HepG2 (cell line): ENCODE measurements around the gene STAB2. TPM values are rescaled to one million over a fixed set of nuclear protein-coding genes. Genes with fewer than 3 reads are reported as not detected.

ENCODE experiments used
- ATAC-seq: fragments of 200-7000 bp; cut with Tn5 transposase; 3 replicates; pipeline ENCODE4 v1.9.1; 2020; ENCODE audit warnings: mild to moderate bottlenecking, moderate library complexity
- BruUV-seq: library from RNA; stranded (reverse); fragments of 400-500 nt; replicated peaks from 2 replicates; lab custom pipeline; 2021; lab: Mats Ljungman, UMichigan
- CTCF ChIA-PET: fragments of 300-600 bp; formaldehyde crosslinking; extraction: SDS; loops from one replicate; lab custom pipeline; 2021; ENCODE audit warnings: low total read pairs, inconsistent platforms, low intra/inter-chr PET ratio; lab: Yijun Ruan, JAX
- POLR2A ChIA-PET: fragments of 350-600 bp; sonication (Branson Sonifier 250); formaldehyde crosslinking; loops from one replicate; lab custom pipeline; 2020; ENCODE audit warnings: antibody characterized with exemption, inconsistent platforms; lab: Yijun Ruan, JAX
- DNase-seq: peaks from one replicate; pipeline ENCODE4 v3.0.0-alpha.2; 2015; ENCODE audit warnings: low spot score
- FAIRE-seq: peaks from 3 replicates; lab custom pipeline; 2011; peaks lifted over from hg19 to GRCh38; lab: Jason Lieb, UNC
- H2AFZ ChIP-seq: one replicate; pipeline ENCODE4 v1.6.1; 2011; ENCODE audit warnings: low read length, inconsistent platforms
- H3K27ac ChIP-seq: fragments of 300-600 bp; 3 replicates; pipeline ENCODE4 v1.8.0; 2011; ENCODE audit warnings: mixed run types, mild to moderate bottlenecking, mixed read lengths, low read length, inconsistent platforms; ENCODE audit not compliant: insufficient read depth; ENCODE audit errors: extremely low read length
- H3K27me3 ChIP-seq, 2 experiments: fragments of 200-600 bp in 1 of 2; 2 replicates in 1 of 2; 3 replicates in 1 of 2; pipeline versions ENCODE4 v1.6.0 to v1.8.0; 2011; ENCODE audit warnings: low read length in 2 of 2, mild to moderate bottlenecking in 2 of 2, moderate library complexity in 2 of 2, inconsistent platforms in 1 of 2; ENCODE audit not compliant: insufficient read depth in 2 of 2, control insufficient read depth in 1 of 2
- H3K36me3 ChIP-seq, 2 experiments: fragments of 200-600 bp in 1 of 2; replicated peaks in 1 of 2; 2 replicates in 1 of 2; 3 replicates in 1 of 2; pipeline versions ENCODE4 v1.5.1 to v1.8.0; 2011; ENCODE audit warnings: low read length in 2 of 2, inconsistent platforms in 1 of 2; ENCODE audit not compliant: insufficient read depth in 2 of 2, control insufficient read depth in 1 of 2
- H3K4me1 ChIP-seq: 2 replicates; pipeline ENCODE4 v1.5.1; 2012; ENCODE audit warnings: low read length, inconsistent platforms; ENCODE audit not compliant: insufficient read depth
- H3K4me2 ChIP-seq: 2 replicates; pipeline ENCODE4 v1.6.0; 2011; ENCODE audit warnings: low read depth, low read length, inconsistent platforms
- H3K4me3 ChIP-seq, 3 experiments: fragments of 200-600 bp in 1 of 3; sonication (generic), shearing (Covaris generic) in 1 of 3; replicated peaks in 1 of 3; 2 replicates each; pipeline ENCODE4 v1.5.1; 2011 to 2016; ENCODE audit warnings: low read length in 3 of 3, inconsistent platforms in 2 of 3, low read depth in 2 of 3, mild to moderate bottlenecking in 2 of 3, control low read depth in 1 of 3, mixed read lengths in 1 of 3; ENCODE audit not compliant: insufficient read depth in 1 of 3
- H3K79me2 ChIP-seq: one replicate; pipeline ENCODE4 v1.6.1; 2011; ENCODE audit warnings: low read length, inconsistent platforms; ENCODE audit not compliant: insufficient read depth
- H3K9ac ChIP-seq: 2 replicates; pipeline ENCODE4 v1.6.0; 2011; ENCODE audit warnings: mild to moderate bottlenecking, low read depth, low read length, inconsistent platforms; ENCODE audit not compliant: insufficient read depth
- H3K9me3 ChIP-seq: 2 replicates; pipeline ENCODE4 v1.5.1; 2012; ENCODE audit warnings: mild to moderate bottlenecking, low read length
- H4K20me1 ChIP-seq: 2 replicates; pipeline ENCODE4 v1.6.0; 2011; ENCODE audit warnings: inconsistent platforms, mild to moderate bottlenecking, low read length, moderate library complexity; ENCODE audit not compliant: insufficient read depth
- HES4 ChIP-seq: sonication (generic); formaldehyde crosslinking; IDR thresholded peaks from 2 replicates; pipeline ENCODE4 v1.9.0; 2021; ENCODE audit warnings: mild to moderate bottlenecking, missing genetic modification reagents, borderline replicate concordance
- HNRNPL ChIP-seq: fragments of 200-400 bp; formaldehyde crosslinking; IDR thresholded peaks from 2 replicates; pipeline ENCODE4 v1.6.1; 2017; ENCODE audit warnings: mild to moderate bottlenecking, low read depth, low read length
- HNRNPLL ChIP-seq: fragments of 200-400 bp; formaldehyde crosslinking; IDR thresholded peaks from 2 replicates; pipeline ENCODE4 v1.6.1; 2017; ENCODE audit warnings: mild to moderate bottlenecking, low read depth, low read length; ENCODE audit not compliant: poor library complexity, severe bottlenecking
- PHF21A ChIP-seq: sonication (generic); formaldehyde crosslinking; IDR thresholded peaks from 2 replicates; pipeline ENCODE4 v1.5.0; 2020; ENCODE audit warnings: mild to moderate bottlenecking, missing genetic modification reagents
- REPIN1 ChIP-seq: sonication (generic); formaldehyde crosslinking; IDR thresholded peaks from 2 replicates; pipeline ENCODE4 v1.8.0; 2022; ENCODE audit warnings: missing genetic modification reagents, low read depth, mild to moderate bottlenecking, borderline replicate concordance
- SIX1 ChIP-seq: sonication (generic); formaldehyde crosslinking; IDR thresholded peaks from 2 replicates; pipeline ENCODE4 v1.4.0; 2020; ENCODE audit warnings: missing genetic modification reagents, borderline replicate concordance
- SMARCE1 ChIP-seq: fragments of 450-650 bp; IDR thresholded peaks from 2 replicates; pipeline ENCODE4 v1.6.1; 2017; ENCODE audit warnings: borderline replicate concordance
- SMC3 ChIP-seq: IDR thresholded peaks from 2 replicates; pipeline ENCODE4 v1.6.1; 2011; ENCODE audit warnings: low read length, improper control_type of control experiment
- TARDBP ChIP-seq: sonication (generic); formaldehyde crosslinking; IDR thresholded peaks from 2 replicates; pipeline ENCODE4 v1.8.0; 2022; ENCODE audit warnings: mild to moderate bottlenecking, missing genetic modification reagents
- TEAD3 ChIP-seq: optimal IDR thresholded peaks from 2 replicates; pipeline ENCODE3; 2016; ENCODE audit warnings: borderline replicate concordance
- ZNF264 ChIP-seq: sonication (generic); formaldehyde crosslinking; IDR thresholded peaks from 2 replicates; pipeline ENCODE4 v1.4.0; 2020; ENCODE audit warnings: missing genetic modification reagents
- ZNF543 ChIP-seq: sonication (generic); formaldehyde crosslinking; IDR thresholded peaks from 2 replicates; pipeline ENCODE4 v1.4.0; 2020; ENCODE audit warnings: mild to moderate bottlenecking, missing genetic modification reagents
- WGBS: methylation state at CpG from one replicate; pipeline ENCODE4 v1.1.6; 2017; ENCODE audit warnings: low lambda C conversion rate; 5-methylcytosine and 5-hydroxymethylcytosine counted together
- in situ Hi-C: cut with HindIII; loops from 2 replicates; pipeline ENCODE4 v1.10.0; 2017; ENCODE audit warnings: low pct_unique_long_range_greater_than_20kb; ENCODE audit not compliant: extremely low pct_ligation_motif_present
- intact Hi-C: fragments of 100-400 bp; cut with micrococcal nuclease; formaldehyde crosslinking; loops from one replicate; pipeline ENCODE4 v1.10.0; 2022; ENCODE audit not compliant: unreplicated experiment
- polyA plus RNA-seq, 8 experiments: library from polyadenylated mRNA; depleted of rRNA in 3 of 8; stranded (reverse) in 7 of 8; unstranded in 1 of 8; fragments of >200 nt; fragmentation: Illumina TruSeq in 4 of 8; extraction: Trizol in 4 of 8; gene quantifications; 2 replicates each; pipeline versions ENCODE4 v1.2.1 to v1.2.3, GENCODE V29; 2011 to 2016; ENCODE audit warnings: low read depth in 4 of 8, missing spikeins in 1 of 8, mixed read lengths in 1 of 8; ENCODE audit not compliant: insufficient read depth in 1 of 8
- total RNA-seq, 5 experiments: library from RNA; depleted of rRNA; stranded (reverse); fragments of >200 nt; fragmentation: Illumina TruSeq; extraction: Trizol; gene quantifications; 2 replicates each; pipeline ENCODE4 v1.2.3, GENCODE V29; 2016; ENCODE audit warnings: low read depth in 1 of 5
- TF ChIP-seq, protein P1 (sequence below): sonication (generic); formaldehyde crosslinking; IDR thresholded peaks from 2 replicates; pipeline ENCODE4 v1.8.1; 2023; ENCODE audit warnings: mild to moderate bottlenecking, moderate library complexity, missing genetic modification reagents
- TF ChIP-seq, protein P2 (sequence below): IDR thresholded peaks from 2 replicates; pipeline ENCODE4 v1.6.1; 2016; ENCODE audit warnings: missing compliant biosample characterization, missing genetic modification reagents, borderline replicate concordance
- TF ChIP-seq, protein P3 (sequence below): sonication (generic); formaldehyde crosslinking; IDR thresholded peaks from 2 replicates; pipeline ENCODE4 v1.8.1; 2023; ENCODE audit warnings: missing genetic modification reagents, inconsistent platforms, borderline replicate concordance

STAB2 gene
- total and polyA plus RNA-seq, 2 of the 13 experiments (the other 11 are each of a cell fraction or from before 2014, with no cell fraction given): not detected

GRCh38 chr12:103571286-103571685, 15.8 kb upstream of the STAB2 start:
- ChIA-PET CTCF (no interaction called here), POLR2A (no interaction called here)
- H3K79me2 ChIP-seq: no peaks in the 10 kb centered on the region
- H3K36me3 ChIP-seq: no peaks in the 10 kb centered on the region
- no peaks in the 10 kb centered on the region for H4K20me1 ChIP-seq
- H3K27ac ChIP-seq: no peak overlapping the region
- FAIRE-seq (no peak), DNase-seq (peak; percentile 16), ATAC-seq (peak; percentile 88)
- no peaks in the 10 kb centered on the region for H3K4me1 ChIP-seq
- no peak overlapping the region for H3K9ac ChIP-seq
- no peak for TF ChIP-seq ZNF543 (CRISPR knock-in tag)
- no peak for TF ChIP-seq TARDBP (CRISPR knock-in tag)
- TF ChIP-seq HES4: no peak
- no peak for TF ChIP-seq REPIN1 (CRISPR knock-in tag)
- no peak for TF ChIP-seq PHF21A (CRISPR knock-in tag)
- TF ChIP-seq TEAD3 (CRISPR knock-in tag): peak; percentile 49
- TF ChIP-seq SMARCE1: no peak
- TF ChIP-seq, protein P1, sequence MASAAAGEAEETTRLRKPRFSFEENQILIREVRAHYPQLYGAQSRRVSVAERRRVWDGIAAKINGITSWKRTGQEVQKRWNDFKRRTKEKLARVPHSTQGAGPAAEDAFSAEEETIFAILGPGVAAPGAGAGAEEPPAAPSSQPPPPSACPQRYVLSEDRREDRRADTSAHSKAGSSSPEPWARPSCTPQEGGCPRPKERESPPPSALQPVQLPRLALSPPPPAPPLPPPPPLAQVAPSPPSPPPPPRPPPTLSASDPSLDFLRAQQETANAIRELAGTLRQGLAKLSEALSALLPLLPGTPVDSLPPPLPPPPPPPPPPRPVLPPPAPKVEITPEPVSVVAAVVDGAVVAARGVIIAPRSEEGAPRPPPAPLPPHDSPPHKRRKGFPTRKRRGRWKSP (CRISPR knock-in tag): 0 out of 2 replicates have a peak, but pooled peaks have one; percentile 34
- TF ChIP-seq SIX1 (CRISPR knock-in tag): no peak
- TF ChIP-seq ZNF264 (CRISPR knock-in tag): no peak
- peak; percentile 19 for TF ChIP-seq HNRNPLL
- TF ChIP-seq, protein P2, sequence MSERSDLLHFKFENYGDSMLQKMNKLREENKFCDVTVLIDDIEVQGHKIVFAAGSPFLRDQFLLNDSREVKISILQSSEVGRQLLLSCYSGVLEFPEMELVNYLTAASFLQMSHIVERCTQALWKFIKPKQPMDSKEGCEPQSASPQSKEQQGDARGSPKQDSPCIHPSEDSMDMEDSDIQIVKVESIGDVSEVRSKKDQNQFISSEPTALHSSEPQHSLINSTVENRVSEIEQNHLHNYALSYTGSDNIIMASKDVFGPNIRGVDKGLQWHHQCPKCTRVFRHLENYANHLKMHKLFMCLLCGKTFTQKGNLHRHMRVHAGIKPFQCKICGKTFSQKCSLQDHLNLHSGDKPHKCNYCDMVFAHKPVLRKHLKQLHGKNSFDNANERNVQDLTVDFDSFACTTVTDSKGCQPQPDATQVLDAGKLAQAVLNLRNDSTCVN (CRISPR knock-in tag): no peak
- TF ChIP-seq SMC3: no peak
- TF ChIP-seq HNRNPL: 0 out of 2 replicates have a peak, but pooled peaks have one; percentile 57
- TF ChIP-seq, protein P3, sequence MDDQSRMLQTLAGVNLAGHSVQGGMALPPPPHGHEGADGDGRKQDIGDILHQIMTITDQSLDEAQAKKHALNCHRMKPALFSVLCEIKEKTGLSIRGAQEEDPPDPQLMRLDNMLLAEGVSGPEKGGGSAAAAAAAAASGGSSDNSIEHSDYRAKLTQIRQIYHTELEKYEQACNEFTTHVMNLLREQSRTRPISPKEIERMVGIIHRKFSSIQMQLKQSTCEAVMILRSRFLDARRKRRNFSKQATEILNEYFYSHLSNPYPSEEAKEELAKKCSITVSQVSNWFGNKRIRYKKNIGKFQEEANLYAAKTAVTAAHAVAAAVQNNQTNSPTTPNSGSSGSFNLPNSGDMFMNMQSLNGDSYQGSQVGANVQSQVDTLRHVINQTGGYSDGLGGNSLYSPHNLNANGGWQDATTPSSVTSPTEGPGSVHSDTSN (CRISPR knock-in tag): no peak
- in situ Hi-C loops: no loop called here
- no peaks in the 10 kb centered on the region; a peak in 1 of 5 replicates for H3K27me3 ChIP-seq
- H3K4me2 ChIP-seq: peak overlapping the region; percentile 28
- intact Hi-C loops: no loop called here
- no peak overlapping the region for H3K4me3 ChIP-seq
- H3K9me3 ChIP-seq: peaks cover 11% of the 10 kb centered on the region
- H2AFZ ChIP-seq: no peak overlapping the region
- 23% methylated on average over 15 of the region's 18 CpGs for WGBS
- no TSS peak for BruUV-seq
